Measurements from ENCODE around the gene OMA1. TPM values are rescaled to one million over a fixed set of nuclear protein-coding genes. Genes with fewer than 3 reads are reported as not detected.
"Not testable (repeated sequence)": the region's sequence is repeated elsewhere in the genome, so short reads cannot be mapped to it uniquely, and the experiment has no call there.

Gene OMA1
- total RNA-seq, 5 donors from 2014 or later (not counting 1 experiment from before 2014, with no cell fraction given), result 31.3 to 50.4 (median 43.9) TPM

- DNase-seq, result no peak
- Mint-ChIP-seq H3K4me3 (no peak overlapping the region), H3K9me3 (no peaks in the 10 kb centered on the region), H3K27me3 (no peaks in the 10 kb centered on the region), H3K36me3 (peaks cover 53% of the 10 kb centered on the region), H3K4me1 (peaks cover 12 to 16% (median 15%) of the 10 kb centered on the region in 3 donors), H3K27ac (no peak overlapping the region)
- no peak for ATAC-seq (replicated peaks in 1 of 4)
- no peaks in the 10 kb centered on the region for H3K9me3 ChIP-seq
- CTCF ChIA-PET, result interaction anchor here (0.7 to 2.0 kb wide), 2 partner anchors 13 kb away, joined by 5 to 8 read pairs; no protein-coding TSS in a partner anchor
- peaks cover 0 to 2% of the 10 kb centered on the region in 2 experiments for H3K4me1 ChIP-seq (ENCODE audit: control insufficient read depth in 1 of 2, extremely low read depth in 1 of 2, insufficient read depth in 2 of 2, low read length in 2 of 2)
- H3K4me3 ChIP-seq (ENCODE audit: control insufficient read depth in 1 of 2, extremely low read depth in 1 of 2, low read length in 1 of 2), result no peak overlapping the region
- no peak overlapping the region for H3K27ac ChIP-seq (ENCODE audit: low read length)
- no peaks in the 10 kb centered on the region for H3K27me3 ChIP-seq (replicated peaks in 1 of 2; ENCODE audit: control insufficient read depth in 2 of 2, extremely low read depth in 1 of 2, insufficient read depth in 2 of 2, low read length in 1 of 2)
- POLR2A ChIA-PET, result no interaction called here
- H3K36me3 ChIP-seq (ENCODE audit: control insufficient read depth in 2 of 2, extremely low read depth in 1 of 2, insufficient read depth in 1 of 2, low read length in 1 of 2), result peaks cover 0 to 32% of the 10 kb centered on the region in 2 donors
Measured at GRCh38 chr1:58502519-58502918, 44.0 kb downstream of the OMA1 start.

GRCh38 chr1:58500043-58500442, 46.5 kb downstream of the OMA1 start:
- H3K27ac Mint-ChIP-seq, result no peak overlapping the region
- POLR2A ChIA-PET, result no interaction called here
- Histone ChIP-seq H3K36me3 (ENCODE audit: control insufficient read depth in 2 of 2, extremely low read depth in 1 of 2, insufficient read depth in 1 of 2, low read length in 1 of 2) (peaks cover 0 to 37% of the 10 kb centered on the region in 2 donors), H3K4me3 (ENCODE audit: control insufficient read depth in 1 of 2, extremely low read depth in 1 of 2, low read length in 1 of 2) (no peak overlapping the region), H3K9me3 (no peaks in the 10 kb centered on the region), H3K27me3 (replicated peaks in 1 of 2; ENCODE audit: control insufficient read depth in 2 of 2, extremely low read depth in 1 of 2, insufficient read depth in 2 of 2, low read length in 1 of 2) (no peaks in the 10 kb centered on the region), H3K4me1 (ENCODE audit: control insufficient read depth in 1 of 2, extremely low read depth in 1 of 2, insufficient read depth in 2 of 2, low read length in 2 of 2) (peaks cover 0 to 2% of the 10 kb centered on the region in 2 experiments), H3K27ac (ENCODE audit: low read length) (no peak overlapping the region)
- H3K27me3 Mint-ChIP-seq, result no peaks in the 10 kb centered on the region
- CTCF ChIA-PET, result interaction anchor here in 1 of 2 donors (0.6 to 1.0 kb wide), 2 partner anchors 73 to 151 kb away, joined by 3 read pairs; no protein-coding TSS in a partner anchor
- no CpG with 5 or more reads among the region's 1 CpG for WGBS (ENCODE audit: insufficient coverage)
- DNase-seq (no peak), ATAC-seq (replicated peaks in 1 of 4) (no peak)
- peaks cover 12 to 18% (median 16%) of the 10 kb centered on the region in 3 donors for H3K4me1 Mint-ChIP-seq
- peaks cover 69% of the 10 kb centered on the region for H3K36me3 Mint-ChIP-seq
- H3K4me3 Mint-ChIP-seq, result no peak overlapping the region
- peaks cover 0 to 3% (median 0%) of the 10 kb centered on the region in 3 donors for H3K9me3 Mint-ChIP-seq

GRCh38 chr1:58497499-58497898, 49.0 kb downstream of the OMA1 start:
- CTCF ChIA-PET, result interaction anchor here in 1 of 2 donors (0.6 kb wide), 1 partner anchor 26 kb away, joined by 5 read pairs; no protein-coding TSS in a partner anchor
- peaks cover 0 to 2% of the 10 kb centered on the region in 2 experiments for H3K4me1 ChIP-seq (ENCODE audit: control insufficient read depth in 1 of 2, extremely low read depth in 1 of 2, insufficient read depth in 2 of 2, low read length in 2 of 2)
- no peak overlapping the region for H3K4me3 Mint-ChIP-seq
- H3K27me3 Mint-ChIP-seq, result no peaks in the 10 kb centered on the region
- no peaks in the 10 kb centered on the region for H3K9me3 ChIP-seq
- no peaks in the 10 kb centered on the region for H3K27me3 ChIP-seq (replicated peaks in 1 of 2; ENCODE audit: control insufficient read depth in 2 of 2, extremely low read depth in 1 of 2, insufficient read depth in 2 of 2, low read length in 1 of 2)
- peaks cover 0 to 3% (median 0%) of the 10 kb centered on the region in 3 donors for H3K9me3 Mint-ChIP-seq
- peaks cover 58% of the 10 kb centered on the region for H3K36me3 Mint-ChIP-seq
- ATAC-seq (replicated peaks in 1 of 4) (no peak), DNase-seq (no peak)
- H3K27ac ChIP-seq (ENCODE audit: low read length), result no peak overlapping the region
- POLR2A ChIA-PET, result interaction anchor here in 1 of 2 donors (0.6 kb wide), 1 partner anchor 18 kb away, joined by 5 read pairs; no protein-coding TSS in a partner anchor
- peaks cover 6 to 17% (median 9%) of the 10 kb centered on the region in 3 donors for H3K4me1 Mint-ChIP-seq
- H3K36me3 ChIP-seq (ENCODE audit: control insufficient read depth in 2 of 2, extremely low read depth in 1 of 2, insufficient read depth in 1 of 2, low read length in 1 of 2), result peaks cover 0 to 20% of the 10 kb centered on the region in 2 donors
- H3K4me3 ChIP-seq (ENCODE audit: control insufficient read depth in 1 of 2, extremely low read depth in 1 of 2, low read length in 1 of 2), result no peak overlapping the region
- no peak overlapping the region for H3K27ac Mint-ChIP-seq
- no CpG with 5 or more reads among the region's 4 CpGs for WGBS (ENCODE audit: insufficient coverage)

GRCh38 chr1:58496042-58496441, 50.5 kb downstream of the OMA1 start:
- DNase-seq, result no peak
- Mint-ChIP-seq H3K36me3 (peaks cover 57% of the 10 kb centered on the region), H3K4me3 (no peak overlapping the region), H3K27ac (no peak overlapping the region), H3K9me3 (peaks cover 0 to 3% (median 0%) of the 10 kb centered on the region in 3 donors), H3K27me3 (no peaks in the 10 kb centered on the region), H3K4me1 (peaks cover 4 to 16% (median 8%) of the 10 kb centered on the region in 3 donors)
- no peaks in the 10 kb centered on the region for H3K9me3 ChIP-seq
- POLR2A ChIA-PET, result interaction anchor here in 1 of 2 donors (0.6 kb wide), 1 partner anchor 163 kb away, joined by 3 read pairs; no protein-coding TSS in a partner anchor
- no peak for ATAC-seq (replicated peaks in 1 of 4)
- H3K4me1 ChIP-seq (ENCODE audit: control insufficient read depth in 1 of 2, extremely low read depth in 1 of 2, insufficient read depth in 2 of 2, low read length in 2 of 2), result peaks cover 0 to 2% of the 10 kb centered on the region in 2 experiments
- H3K27ac ChIP-seq (ENCODE audit: low read length), result no peak overlapping the region
- peaks cover 0 to 10% of the 10 kb centered on the region in 2 donors for H3K36me3 ChIP-seq (ENCODE audit: control insufficient read depth in 2 of 2, extremely low read depth in 1 of 2, insufficient read depth in 1 of 2, low read length in 1 of 2)
- no peaks in the 10 kb centered on the region for H3K27me3 ChIP-seq (replicated peaks in 1 of 2; ENCODE audit: control insufficient read depth in 2 of 2, extremely low read depth in 1 of 2, insufficient read depth in 2 of 2, low read length in 1 of 2)
- no peak overlapping the region for H3K4me3 ChIP-seq (ENCODE audit: control insufficient read depth in 1 of 2, extremely low read depth in 1 of 2, low read length in 1 of 2)
- no CpG with 5 or more reads among the region's 3 CpGs for WGBS (ENCODE audit: insufficient coverage)
- CTCF ChIA-PET, result no interaction called here

- H3K9me3 Mint-ChIP-seq; H3K27ac Mint-ChIP-seq; H3K9me3 ChIP-seq; POLR2A ChIA-PET; H3K4me3 Mint-ChIP-seq; DNase-seq; ATAC-seq (replicated peaks in 1 of 4); H3K27me3 Mint-ChIP-seq; H3K4me3 ChIP-seq (ENCODE audit: control insufficient read depth in 1 of 2, extremely low read depth in 1 of 2, low read length in 1 of 2); H3K27ac ChIP-seq (ENCODE audit: low read length); H3K36me3 ChIP-seq (ENCODE audit: control insufficient read depth in 2 of 2, extremely low read depth in 1 of 2, insufficient read depth in 1 of 2, low read length in 1 of 2); H3K4me1 ChIP-seq (ENCODE audit: control insufficient read depth in 1 of 2, extremely low read depth in 1 of 2, insufficient read depth in 2 of 2, low read length in 2 of 2); H3K27me3 ChIP-seq (replicated peaks in 1 of 2; ENCODE audit: control insufficient read depth in 2 of 2, extremely low read depth in 1 of 2, insufficient read depth in 2 of 2, low read length in 1 of 2): not testable (repeated sequence)
- CTCF ChIA-PET, result interaction anchor here in 1 of 2 donors (0.7 kb wide), 1 partner anchor 1268 kb away, joined by 3 read pairs; no protein-coding TSS in a partner anchor
- 100% methylated on average over 13 of the region's 18 CpGs for WGBS (ENCODE audit: insufficient coverage)
- Mint-ChIP-seq H3K36me3 (peaks cover 60% of the 10 kb centered on the region), H3K4me1 (peaks cover 13 to 22% (median 13%) of the 10 kb centered on the region in 3 donors)
Measured at GRCh38 chr1:58488914-58489313, 57.6 kb downstream of the OMA1 start.

- Histone ChIP-seq H3K27me3 (replicated peaks in 1 of 2; ENCODE audit: control insufficient read depth in 2 of 2, extremely low read depth in 1 of 2, insufficient read depth in 2 of 2, low read length in 1 of 2) (no peaks in the 10 kb centered on the region), H3K36me3 (ENCODE audit: control insufficient read depth in 2 of 2, extremely low read depth in 1 of 2, insufficient read depth in 1 of 2, low read length in 1 of 2) (peaks cover 2 to 3% of the 10 kb centered on the region in 2 donors), H3K4me3 (ENCODE audit: control insufficient read depth in 1 of 2, extremely low read depth in 1 of 2, low read length in 1 of 2) (no peak overlapping the region), H3K27ac (ENCODE audit: low read length) (no peak overlapping the region), H3K4me1 (ENCODE audit: control insufficient read depth in 1 of 2, extremely low read depth in 1 of 2, insufficient read depth in 2 of 2, low read length in 2 of 2) (peaks cover 0 to 2% of the 10 kb centered on the region in 2 experiments), H3K9me3 (no peaks in the 10 kb centered on the region)
- 64% methylated on average over 3 of the region's 5 CpGs for WGBS (ENCODE audit: insufficient coverage)
- CTCF ChIA-PET, result interaction anchor here in 1 of 2 donors (0.6 kb wide), 1 partner anchor 166 kb away, joined by 3 read pairs; no protein-coding TSS in a partner anchor
- Mint-ChIP-seq H3K36me3 (peaks cover 70% of the 10 kb centered on the region), H3K4me3 (no peak overlapping the region), H3K27ac (peak overlapping the region in 1 of 2 donors; percentile 13), H3K27me3 (no peaks in the 10 kb centered on the region), H3K9me3 (no peaks in the 10 kb centered on the region), H3K4me1 (peaks cover 11 to 17% (median 13%) of the 10 kb centered on the region in 3 donors)
- POLR2A ChIA-PET, result no interaction called here
- ATAC-seq (replicated peaks in 1 of 4), result no peak
- DNase-seq, result peak in 1 of 35 experiments; percentile 17
Measured at GRCh38 chr1:58487002-58487401, 59.5 kb downstream of the OMA1 start.

All from T-cell (primary cell).